ENCODE measurements around the gene ZNF76.

Gene ZNF76

DNA sequence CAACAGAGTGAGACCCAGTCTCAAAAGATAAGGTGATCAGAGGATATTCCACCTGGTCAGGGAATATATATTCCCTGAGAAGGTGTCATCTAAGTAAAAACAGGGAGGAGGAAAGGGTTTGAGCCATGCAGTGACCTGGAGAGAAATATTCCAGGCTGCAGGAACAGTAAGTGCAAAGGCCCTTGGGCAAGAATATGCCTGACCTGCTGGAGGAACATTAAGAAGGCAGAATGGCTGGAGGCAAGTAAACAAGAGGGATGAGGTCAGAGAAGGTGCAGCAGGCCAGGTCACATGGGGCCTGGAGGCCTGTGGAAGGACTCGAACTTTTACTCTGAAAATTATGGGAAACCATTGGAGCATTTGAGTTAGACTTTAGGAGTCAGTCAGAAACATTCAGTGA lies 44.8 kb downstream of the ZNF76 start:
- TF ChIP-seq, protein P1, sequence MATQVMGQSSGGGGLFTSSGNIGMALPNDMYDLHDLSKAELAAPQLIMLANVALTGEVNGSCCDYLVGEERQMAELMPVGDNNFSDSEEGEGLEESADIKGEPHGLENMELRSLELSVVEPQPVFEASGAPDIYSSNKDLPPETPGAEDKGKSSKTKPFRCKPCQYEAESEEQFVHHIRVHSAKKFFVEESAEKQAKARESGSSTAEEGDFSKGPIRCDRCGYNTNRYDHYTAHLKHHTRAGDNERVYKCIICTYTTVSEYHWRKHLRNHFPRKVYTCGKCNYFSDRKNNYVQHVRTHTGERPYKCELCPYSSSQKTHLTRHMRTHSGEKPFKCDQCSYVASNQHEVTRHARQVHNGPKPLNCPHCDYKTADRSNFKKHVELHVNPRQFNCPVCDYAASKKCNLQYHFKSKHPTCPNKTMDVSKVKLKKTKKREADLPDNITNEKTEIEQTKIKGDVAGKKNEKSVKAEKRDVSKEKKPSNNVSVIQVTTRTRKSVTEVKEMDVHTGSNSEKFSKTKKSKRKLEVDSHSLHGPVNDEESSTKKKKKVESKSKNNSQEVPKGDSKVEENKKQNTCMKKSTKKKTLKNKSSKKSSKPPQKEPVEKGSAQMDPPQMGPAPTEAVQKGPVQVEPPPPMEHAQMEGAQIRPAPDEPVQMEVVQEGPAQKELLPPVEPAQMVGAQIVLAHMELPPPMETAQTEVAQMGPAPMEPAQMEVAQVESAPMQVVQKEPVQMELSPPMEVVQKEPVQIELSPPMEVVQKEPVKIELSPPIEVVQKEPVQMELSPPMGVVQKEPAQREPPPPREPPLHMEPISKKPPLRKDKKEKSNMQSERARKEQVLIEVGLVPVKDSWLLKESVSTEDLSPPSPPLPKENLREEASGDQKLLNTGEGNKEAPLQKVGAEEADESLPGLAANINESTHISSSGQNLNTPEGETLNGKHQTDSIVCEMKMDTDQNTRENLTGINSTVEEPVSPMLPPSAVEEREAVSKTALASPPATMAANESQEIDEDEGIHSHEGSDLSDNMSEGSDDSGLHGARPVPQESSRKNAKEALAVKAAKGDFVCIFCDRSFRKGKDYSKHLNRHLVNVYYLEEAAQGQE (IDR thresholded peaks at IDR 0.05; ENCODE audit: low read depth): no peak
- no peak for TF ChIP-seq TAF1 (IDR thresholded peaks at IDR 0.05; ENCODE audit: low read depth)
- TF ChIP-seq, protein P2, sequence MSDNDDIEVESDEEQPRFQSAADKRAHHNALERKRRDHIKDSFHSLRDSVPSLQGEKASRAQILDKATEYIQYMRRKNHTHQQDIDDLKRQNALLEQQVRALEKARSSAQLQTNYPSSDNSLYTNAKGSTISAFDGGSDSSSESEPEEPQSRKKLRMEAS (IDR thresholded peaks at IDR 0.05): no peak
- TF ChIP-seq ZBTB7A (IDR thresholded peaks at IDR 0.05; ENCODE audit: low read depth): no peak
- no peak for TF ChIP-seq FOXM1 (IDR thresholded peaks at IDR 0.05; ENCODE audit: borderline replicate concordance, low read depth)
- no peak for TF ChIP-seq TCF12 (IDR thresholded peaks at IDR 0.05; ENCODE audit: low read depth)
- no peak for TF ChIP-seq CREB1 (IDR thresholded peaks at IDR 0.05; ENCODE audit: low read depth)
- no peak for TF ChIP-seq YY1 (IDR thresholded peaks at IDR 0.05; ENCODE audit: low read depth)
- TF ChIP-seq NFIC (IDR thresholded peaks at IDR 0.05): no peak
- no peak for TF ChIP-seq EP300 (IDR thresholded peaks at IDR 0.05; ENCODE audit: borderline replicate concordance)
- TF ChIP-seq TEAD4 (IDR thresholded peaks at IDR 0.05): no peak
- no peak for TF ChIP-seq RAD21 (IDR thresholded peaks at IDR 0.05; ENCODE audit: low read depth)
- TF ChIP-seq EGR1 (IDR thresholded peaks at IDR 0.05): no peak
- TF ChIP-seq, protein P3, sequence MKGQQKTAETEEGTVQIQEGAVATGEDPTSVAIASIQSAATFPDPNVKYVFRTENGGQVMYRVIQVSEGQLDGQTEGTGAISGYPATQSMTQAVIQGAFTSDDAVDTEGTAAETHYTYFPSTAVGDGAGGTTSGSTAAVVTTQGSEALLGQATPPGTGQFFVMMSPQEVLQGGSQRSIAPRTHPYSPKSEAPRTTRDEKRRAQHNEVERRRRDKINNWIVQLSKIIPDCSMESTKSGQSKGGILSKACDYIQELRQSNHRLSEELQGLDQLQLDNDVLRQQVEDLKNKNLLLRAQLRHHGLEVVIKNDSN (IDR thresholded peaks at IDR 0.05): no peak
- no peak for TF ChIP-seq CEBPB (IDR thresholded peaks at IDR 0.05)

DNA sequence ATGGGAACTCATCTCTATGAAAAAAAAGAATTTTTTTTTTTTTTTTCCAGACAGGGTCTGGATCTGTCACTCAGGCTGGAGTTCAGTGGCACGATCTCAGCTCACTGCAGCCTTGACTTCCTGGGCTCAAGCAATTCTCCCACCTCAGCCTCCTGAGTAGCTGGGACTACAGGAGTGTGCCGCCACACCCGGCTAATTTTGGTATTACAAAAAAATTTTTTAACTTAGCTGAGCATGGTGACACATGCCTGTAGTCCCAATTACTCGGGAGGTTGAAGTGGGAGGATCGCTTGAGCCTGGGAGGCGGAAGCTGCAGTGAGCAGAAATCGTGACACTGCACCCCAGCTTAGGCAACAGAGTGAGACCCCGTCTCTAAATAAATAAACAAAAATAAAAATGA lies 45.6 kb downstream of the ZNF76 start:
- TF ChIP-seq TEAD4 (IDR thresholded peaks at IDR 0.05) (no peak), ZBTB7A (IDR thresholded peaks at IDR 0.05; ENCODE audit: low read depth) (no peak), CEBPB (IDR thresholded peaks at IDR 0.05) (no peak), TAF1 (IDR thresholded peaks at IDR 0.05; ENCODE audit: low read depth) (no peak), EP300 (IDR thresholded peaks at IDR 0.05; ENCODE audit: borderline replicate concordance) (no peak), FOXM1 (IDR thresholded peaks at IDR 0.05; ENCODE audit: borderline replicate concordance, low read depth) (no peak), NFIC (IDR thresholded peaks at IDR 0.05) (no peak)
- TF ChIP-seq, protein P1 (IDR thresholded peaks at IDR 0.05; ENCODE audit: low read depth): no peak

DNA sequence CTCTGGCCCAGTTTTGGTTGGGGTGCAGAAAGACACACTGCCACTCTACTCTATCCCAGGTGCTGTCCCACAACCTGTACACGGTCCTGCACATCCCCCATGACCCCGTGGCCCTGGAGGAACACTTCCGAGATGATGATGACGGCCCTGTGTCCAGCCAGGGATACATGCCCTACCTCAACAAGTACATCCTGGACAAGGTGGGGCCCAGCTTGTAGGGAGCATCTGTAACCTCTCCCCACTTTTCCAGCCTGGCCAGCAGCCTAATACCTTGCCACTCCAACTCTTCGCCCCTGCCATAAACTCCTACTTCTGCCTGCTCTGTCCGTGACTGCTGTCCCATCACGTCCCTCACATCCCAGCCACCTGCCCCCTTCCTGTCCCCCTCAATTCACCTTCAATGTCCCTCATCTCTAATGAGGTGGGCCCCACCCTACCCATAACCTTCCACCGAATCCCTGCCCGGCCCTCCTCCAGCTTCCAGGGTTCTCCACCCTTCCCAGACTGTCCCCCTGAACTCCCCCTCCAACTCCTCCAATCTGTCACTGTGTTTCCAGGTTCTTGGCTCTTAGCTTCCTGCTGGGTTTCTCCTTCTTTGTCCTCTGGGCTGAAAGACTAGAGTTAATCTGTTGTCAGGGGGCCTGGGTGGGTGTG lies 50.2 kb downstream of the ZNF76 start:
- TF ChIP-seq TAF1 (IDR thresholded peaks at IDR 0.05; ENCODE audit: low read depth): no peak
- no peak for TF ChIP-seq CREB1 (IDR thresholded peaks at IDR 0.05; ENCODE audit: low read depth)

DNA sequence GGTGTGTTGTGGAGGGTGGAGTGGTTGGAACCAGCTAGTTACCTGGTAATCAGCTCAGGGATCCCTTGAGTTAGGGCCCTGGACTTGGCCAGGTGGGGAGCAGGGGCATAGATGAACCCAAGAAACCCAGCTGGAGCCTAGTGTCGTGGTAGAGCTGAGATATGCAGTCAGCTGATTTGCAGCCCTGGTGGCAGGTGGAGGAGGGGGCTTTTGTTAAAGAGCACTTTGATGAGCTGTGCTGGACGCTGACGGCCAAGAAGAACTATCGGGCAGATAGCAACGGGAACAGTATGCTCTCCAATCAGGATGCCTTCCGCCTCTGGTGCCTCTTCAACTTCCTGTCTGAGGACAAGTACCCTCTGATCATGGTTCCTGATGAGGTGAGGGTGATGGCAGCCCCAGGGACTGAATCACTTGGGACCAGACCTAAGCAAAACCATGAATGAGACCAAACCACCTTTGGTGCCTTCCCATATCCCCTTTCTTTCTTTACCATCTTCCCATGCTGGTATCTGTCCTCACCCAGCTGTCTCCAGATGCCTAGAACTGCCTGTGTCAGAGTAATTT lies 50.8 kb downstream of the ZNF76 start:
- TF ChIP-seq, protein P3 (IDR thresholded peaks at IDR 0.05): no peak
- TF ChIP-seq EP300 (IDR thresholded peaks at IDR 0.05; ENCODE audit: borderline replicate concordance) (no peak), RAD21 (IDR thresholded peaks at IDR 0.05; ENCODE audit: low read depth) (no peak), TCF12 (IDR thresholded peaks at IDR 0.05; ENCODE audit: low read depth) (no peak), CREB1 (IDR thresholded peaks at IDR 0.05; ENCODE audit: low read depth) (no peak), YY1 (IDR thresholded peaks at IDR 0.05; ENCODE audit: low read depth) (no peak), TAF1 (IDR thresholded peaks at IDR 0.05; ENCODE audit: low read depth) (no peak)

DNA sequence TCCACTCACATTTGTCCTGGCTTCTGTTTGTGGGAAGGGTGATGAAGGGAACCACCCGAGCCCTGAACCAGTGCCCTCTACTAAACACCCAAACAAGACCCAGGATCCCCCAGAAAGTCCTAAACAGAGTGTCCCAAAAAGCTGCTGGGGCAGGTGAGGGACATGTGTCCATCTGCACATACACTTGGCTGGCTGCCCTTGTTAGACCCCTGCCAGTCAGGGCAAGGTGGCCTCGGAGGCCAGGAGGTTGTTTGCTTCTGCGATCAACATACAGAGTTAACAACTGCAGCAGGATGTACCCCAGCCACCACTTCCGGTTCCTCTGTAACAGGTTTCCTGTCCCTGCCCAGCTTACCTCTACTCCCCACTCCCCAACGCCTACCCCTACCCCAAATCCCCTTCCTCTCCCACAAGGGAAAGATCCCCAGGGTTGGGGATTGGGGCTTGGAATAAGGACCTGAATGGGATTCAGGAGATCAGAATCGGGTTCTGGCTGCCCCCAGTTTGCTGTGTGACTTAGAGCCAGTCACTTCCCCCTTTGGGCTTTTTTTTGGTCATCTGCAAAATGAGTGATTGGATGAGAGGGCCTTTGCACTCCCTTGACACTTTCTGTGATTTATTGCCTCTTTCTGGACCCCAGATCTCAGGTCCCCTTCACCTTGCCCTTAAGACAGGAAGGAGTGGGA lies 52.0 kb downstream of the ZNF76 start:
- TF ChIP-seq RAD21 (IDR thresholded peaks at IDR 0.05; ENCODE audit: low read depth) (no peak), EP300 (IDR thresholded peaks at IDR 0.05; ENCODE audit: borderline replicate concordance) (no peak), FOXM1 (IDR thresholded peaks at IDR 0.05; ENCODE audit: borderline replicate concordance, low read depth) (no peak), YY1 (IDR thresholded peaks at IDR 0.05; ENCODE audit: low read depth) (no peak), TCF12 (IDR thresholded peaks at IDR 0.05; ENCODE audit: low read depth) (no peak), EGR1 (IDR thresholded peaks at IDR 0.05) (no peak), CEBPB (IDR thresholded peaks at IDR 0.05) (no peak), NFIC (IDR thresholded peaks at IDR 0.05) (no peak), TEAD4 (IDR thresholded peaks at IDR 0.05) (no peak)
- TF ChIP-seq, protein P3 (IDR thresholded peaks at IDR 0.05): no peak
